H1 (cell line): ENCODE measurements around the gene RPL36AL. TPM values are rescaled to one million over a fixed set of nuclear protein-coding genes. Genes with fewer than 3 reads are reported as not detected.

Experiments
- CTCF ChIA-PET: fragments of 300-600 bp; sonication (Branson Sonifier 250); formaldehyde crosslinking; loops from one replicate; lab custom pipeline; 2021; ENCODE audit not compliant: partially characterized antibody; lab: Charles Lee
- POLR2A ChIA-PET: fragments of 300-600 bp; sonication (Branson Sonifier 250); formaldehyde crosslinking; loops from one replicate; lab custom pipeline; 2021; ENCODE audit warnings: inconsistent platforms; ENCODE audit not compliant: partially characterized antibody; lab: Charles Lee
- DNase-seq, 2 experiments: peaks; one replicate each; pipeline versions ENCODE4 v3.0.0 to v3.0.0-alpha.2; 2010 to 2022; ENCODE audit warnings: low spot score in 2 of 2, low read depth in 1 of 2, mixed read lengths in 1 of 2
- FAIRE-seq: peaks from 2 replicates; lab custom pipeline; 2011; peaks lifted over from hg19 to GRCh38; lab: Jason Lieb, UNC
- H2AFZ ChIP-seq: 2 replicates; pipeline ENCODE4 v1.8.1; 2012; ENCODE audit warnings: low read length, inconsistent platforms
- H2AK5ac ChIP-seq: 2 replicates; pipeline ENCODE4 v1.6.1; 2013; ENCODE audit warnings: low read depth, low read length
- H2BK120ac ChIP-seq: replicated peaks from 2 replicates; pipeline ENCODE3; 2013; ENCODE audit warnings: low read depth, low read length, inconsistent platforms
- H2BK12ac ChIP-seq: 2 replicates; pipeline ENCODE4 v1.6.1; 2013; ENCODE audit warnings: low read depth, low read length
- H2BK15ac ChIP-seq: 2 replicates; pipeline ENCODE4 v1.6.1; 2013; ENCODE audit warnings: low read length
- H2BK20ac ChIP-seq: 2 replicates; pipeline ENCODE4 v1.6.1; 2013; ENCODE audit warnings: low read length
- H2BK5ac ChIP-seq: 2 replicates; pipeline ENCODE4 v1.6.1; 2013; ENCODE audit warnings: low read depth, low read length
- H3K14ac ChIP-seq: 2 replicates; pipeline ENCODE4 v1.6.1; 2013; ENCODE audit warnings: inconsistent platforms; ENCODE audit not compliant: insufficient read length
- H3K18ac ChIP-seq: 2 replicates; pipeline ENCODE4 v1.6.1; 2013; ENCODE audit warnings: low read length; ENCODE audit errors: extremely low read depth
- H3K23ac ChIP-seq: 2 replicates; pipeline ENCODE4 v1.6.1; 2013; ENCODE audit warnings: inconsistent platforms; ENCODE audit not compliant: insufficient read length
- H3K23me2 ChIP-seq: 2 replicates; pipeline ENCODE4 v1.6.1; 2013; ENCODE audit warnings: low read depth, low read length
- H3K27ac ChIP-seq: 2 replicates; pipeline ENCODE4 v1.6.1; 2011; ENCODE audit warnings: low read depth, low read length, inconsistent platforms
- H3K27me3 ChIP-seq, 4 experiments: replicated peaks in 1 of 4; 1 replicate in 1 of 4; 2 replicates in 3 of 4; pipeline versions ENCODE4 v1.6.1 to v1.8.1; 2011 to 2013; ENCODE audit warnings: low read length in 3 of 4, mild to moderate bottlenecking in 3 of 4, inconsistent platforms in 2 of 4, mixed read lengths in 2 of 4, moderate library complexity in 1 of 4; ENCODE audit not compliant: control insufficient read depth in 3 of 4, insufficient read depth in 3 of 4; ENCODE audit errors: extremely low read depth in 1 of 4
- H3K36me3 ChIP-seq, 4 experiments: 2 replicates each; pipeline versions ENCODE4 v1.6.1 to v1.8.1; 2011 to 2013; ENCODE audit warnings: mild to moderate bottlenecking in 4 of 4, low read length in 3 of 4, moderate library complexity in 2 of 4, control low read depth in 1 of 4, inconsistent platforms in 1 of 4; ENCODE audit not compliant: insufficient read depth in 4 of 4, control insufficient read depth in 2 of 4
- H3K4ac ChIP-seq: replicated peaks from 2 replicates; pipeline ENCODE3; 2013; ENCODE audit warnings: low read length, low read depth, mixed read lengths, inconsistent platforms; ENCODE audit not compliant: insufficient read length
- H3K4me1 ChIP-seq, 4 experiments: replicated peaks in 1 of 4; 1 replicate in 1 of 4; 2 replicates in 3 of 4; pipeline versions ENCODE4 v1.6.1 to v1.8.1; 2011 to 2013; ENCODE audit warnings: low read length in 3 of 4, inconsistent platforms in 2 of 4, mixed read lengths in 1 of 4; ENCODE audit not compliant: insufficient read depth in 4 of 4, control insufficient read depth in 3 of 4
- H3K4me2 ChIP-seq, 2 experiments: 2 replicates each; pipeline versions ENCODE4 v1.6.1 to v1.8.1; 2011 to 2013; ENCODE audit warnings: low read depth in 2 of 2, low read length in 2 of 2, control low read depth in 1 of 2, inconsistent platforms in 1 of 2, mild to moderate bottlenecking in 1 of 2; ENCODE audit not compliant: insufficient read depth in 1 of 2
- H3K4me3 ChIP-seq, 4 experiments: fragments of 200-600, 300-600 bp in 1 of 4; sonication (generic), shearing (Covaris generic), sonication (Bioruptor Twin) in 1 of 4; 2 replicates each; pipeline versions ENCODE4 v1.5.1 to v1.8.1; 2011 to 2016; ENCODE audit warnings: low read length in 4 of 4, low read depth in 3 of 4, control low read depth in 2 of 4, inconsistent platforms in 2 of 4, mild to moderate bottlenecking in 2 of 4, mixed read lengths in 1 of 4, moderate library complexity in 1 of 4; ENCODE audit not compliant: insufficient read depth in 2 of 4; ENCODE audit errors: extremely low read depth in 1 of 4
- H3K56ac ChIP-seq: replicated peaks from 2 replicates; pipeline ENCODE3; 2013; ENCODE audit warnings: low read depth, mild to moderate bottlenecking, mixed read lengths, low read length, inconsistent platforms; ENCODE audit not compliant: insufficient read length
- H3K79me1 ChIP-seq: 2 replicates; pipeline ENCODE4 v1.6.1; 2013; ENCODE audit warnings: low read depth, low read length, control low read depth
- H3K79me2 ChIP-seq, 2 experiments: 2 replicates each; pipeline versions ENCODE4 v1.6.1 to v1.8.1; 2012 to 2013; ENCODE audit warnings: low read length in 2 of 2, mild to moderate bottlenecking in 2 of 2, inconsistent platforms in 1 of 2; ENCODE audit not compliant: insufficient read depth in 2 of 2, control insufficient read depth in 1 of 2
- H3K9ac ChIP-seq, 4 experiments: replicated peaks in 1 of 4; 1 replicate in 1 of 4; 2 replicates in 3 of 4; pipeline versions ENCODE4 v1.6.1 to v1.8.1; 2011 to 2013; ENCODE audit warnings: low read depth in 3 of 4, low read length in 3 of 4, control low read depth in 2 of 4, mild to moderate bottlenecking in 2 of 4, moderate library complexity in 2 of 4, inconsistent platforms in 1 of 4; ENCODE audit errors: extremely low read depth in 1 of 4
- H3K9me3 ChIP-seq, 2 experiments: 2 replicates each; pipeline versions ENCODE4 v1.6.1 to v1.8.1; 2012 to 2013; ENCODE audit warnings: mild to moderate bottlenecking in 2 of 2, moderate library complexity in 2 of 2, control low read depth in 1 of 2, inconsistent platforms in 1 of 2, low read depth in 1 of 2, low read length in 1 of 2, mixed read lengths in 1 of 2; ENCODE audit not compliant: insufficient read depth in 2 of 2
- H4K20me1 ChIP-seq, 2 experiments: replicated peaks in 1 of 2; 2 replicates each; pipeline versions ENCODE3 to v1.8.1; 2011 to 2013; ENCODE audit warnings: inconsistent platforms in 2 of 2, low read length in 2 of 2, mild to moderate bottlenecking in 1 of 2; ENCODE audit not compliant: insufficient read depth in 2 of 2, control insufficient read depth in 1 of 2
- H4K5ac ChIP-seq: 2 replicates; pipeline ENCODE4 v1.6.1; 2013; ENCODE audit warnings: low read length, low read depth, mixed read lengths, inconsistent platforms; ENCODE audit not compliant: insufficient read length
- H4K8ac ChIP-seq: 2 replicates; pipeline ENCODE4 v1.8.0; 2013; ENCODE audit warnings: mild to moderate bottlenecking, moderate library complexity, low read length, inconsistent platforms; ENCODE audit not compliant: insufficient read depth; ENCODE audit errors: extremely low read depth
- H4K91ac ChIP-seq: replicated peaks from 2 replicates; pipeline ENCODE3; 2013; ENCODE audit warnings: low read length, mixed read lengths, inconsistent platforms; ENCODE audit not compliant: insufficient read length
- ATF3 ChIP-seq: IDR thresholded peaks from 2 replicates; pipeline ENCODE4 v1.6.1; 2011; ENCODE audit warnings: low read depth, mild to moderate bottlenecking, low read length; ENCODE audit not compliant: insufficient read depth
- BACH1 ChIP-seq: IDR thresholded peaks from 2 replicates; pipeline ENCODE4 v1.6.1; 2012; ENCODE audit warnings: low read length, improper control_type of control experiment
- CHD1 ChIP-seq: IDR thresholded peaks from 2 replicates; pipeline ENCODE4 v1.6.1; 2012; ENCODE audit warnings: low read depth, low read length, improper control_type of control experiment
- GABPA ChIP-seq: IDR thresholded peaks from 2 replicates; pipeline ENCODE4 v1.6.1; 2011; ENCODE audit warnings: mild to moderate bottlenecking, low read length, moderate library complexity, borderline replicate concordance; ENCODE audit not compliant: insufficient read depth
- SIX5 ChIP-seq: IDR thresholded peaks from 2 replicates; pipeline ENCODE4 v1.6.1; 2011; ENCODE audit warnings: mild to moderate bottlenecking, low read depth, low read length
- TCF12 ChIP-seq: IDR thresholded peaks from 2 replicates; pipeline ENCODE4 v1.6.1; 2011; ENCODE audit warnings: low read depth, mild to moderate bottlenecking, low read length
- WGBS, 2 experiments: shearing (Covaris generic) in 1 of 2; methylation state at CpG; one replicate each; pipeline versions ENCODE4 v1.1.6 to v1.1.7; 2013 to 2015; ENCODE audit warnings: low lambda C conversion rate in 2 of 2, mixed read lengths in 2 of 2, inconsistent platforms in 1 of 2, low coverage in 1 of 2, missing lambda C conversion rate in 1 of 2; ENCODE audit not compliant: insufficient replicate concordance in 2 of 2, insufficient coverage in 1 of 2, insufficient read length in 1 of 2; ENCODE audit errors: extremely low coverage in 1 of 2, missing lambda C conversion rate in 1 of 2; 5-methylcytosine and 5-hydroxymethylcytosine counted together
- polyA plus RNA-seq, 7 experiments: library from polyadenylated mRNA; depleted of rRNA in 3 of 7; stranded (reverse) in 5 of 7; unstranded in 2 of 7; fragments of >200 nt in 5 of 7; fragments of 200-250 nt in 2 of 7; gene quantifications; 1 replicate in 5 of 7; 2 replicates in 1 of 7; 4 replicates in 1 of 7; pipeline versions ENCODE4 v1.2.1 to v1.2.3, GENCODE V29; 2011 to 2013; ENCODE audit warnings: missing spikeins in 2 of 7, mixed read lengths in 2 of 7
- total RNA-seq: library from RNA; stranded (reverse); fragmentation: NEBNext Ultra II Directional; extraction: Animal tissue kit (Norgen Biotek cat#: 25700); gene quantifications from 2 replicates; pipeline ENCODE4 v1.2.1, GENCODE V29; 2021

Gene RPL36AL
- total and polyA plus RNA-seq, 2 of the 8 experiments (the other 6 are each of a cell fraction or from before 2014, with no cell fraction given), result 138 to 230 TPM

GRCh38 chr14:49578141-49578540 lies 42.3 kb downstream of the RPL36AL start:
- H3K23ac ChIP-seq, result no peak overlapping the region
- H4K5ac ChIP-seq, result no peak overlapping the region
- H2BK20ac ChIP-seq, result no peak overlapping the region
- H2BK120ac ChIP-seq, result no peak overlapping the region
- H3K4ac ChIP-seq, result no peak overlapping the region
- no peak overlapping the region for H4K8ac ChIP-seq
- H2AFZ ChIP-seq, result no peak overlapping the region
- H3K79me2 ChIP-seq, result peaks cover 7 to 39% of the 10 kb centered on the region in 2 experiments
- ChIA-PET CTCF (interaction anchor here (1.3 kb wide), 1 partner anchor 10 kb away, joined by 3 read pairs; no protein-coding TSS in a partner anchor), POLR2A (interaction anchor here (1.4 to 4.0 kb wide), 4 partner anchors 8 to 39 kb away, joined by 3 to 18 read pairs (median 10); partner anchors contain the start of gene LRR1)
- no peak overlapping the region for H3K4me2 ChIP-seq
- no peak overlapping the region for H3K9ac ChIP-seq
- FAIRE-seq (no peak), DNase-seq (no peak)
- H3K27me3 ChIP-seq, result no peaks in the 10 kb centered on the region
- no peak overlapping the region for H3K14ac ChIP-seq
- no peak overlapping the region for H3K4me3 ChIP-seq
- H3K36me3 ChIP-seq, result peaks cover 0 to 51% (median 20%) of the 10 kb centered on the region in 4 experiments
- no peaks in the 10 kb centered on the region for H3K23me2 ChIP-seq
- no peak overlapping the region for H2BK12ac ChIP-seq
- no peak overlapping the region for H3K27ac ChIP-seq
- H2BK15ac ChIP-seq, result no peak overlapping the region
- no peaks in the 10 kb centered on the region for H3K79me1 ChIP-seq
- no peak overlapping the region for H3K18ac ChIP-seq
- no peak overlapping the region for H2AK5ac ChIP-seq
- H3K4me1 ChIP-seq, result peaks cover 0 to 2% (median 0%) of the 10 kb centered on the region in 4 experiments; a peak in 1 of 7 replicates
- peaks cover 12 to 14% of the 10 kb centered on the region in 2 experiments for H4K20me1 ChIP-seq
- H4K91ac ChIP-seq, result no peak overlapping the region
- H3K9me3 ChIP-seq, result no peaks in the 10 kb centered on the region
- TF ChIP-seq CHD1 (no peak), BACH1 (no peak), SIX5 (no peak), GABPA (no peak), ATF3 (no peak), TCF12 (no peak)
- H2BK5ac ChIP-seq, result no peak overlapping the region
- no peak overlapping the region for H3K56ac ChIP-seq
- WGBS, 2 experiments, result 91% methylated on average over 1 of the region's 1 CpG; no CpG with 5 or more reads in 1 of the 2 experiments
